Measurements from ENCODE around the gene SLC23A1. TPM values are rescaled to one million over a fixed set of nuclear protein-coding genes. Genes with fewer than 3 reads are reported as not detected.
A peak's percentile ranks its signal among the peaks of the same experiment; 100 is the strongest.

Gene SLC23A1
- total and polyA plus RNA-seq, 9 of the 15 experiments (the other 6 are each of a cell fraction or from before 2014, with no cell fraction given) = 0.03 to 0.20 (median 0.05) TPM; not detected in 5

GRCh38 chr5:139374909-139375308 lies 8.2 kb downstream of the SLC23A1 start:
- H3K36me3 ChIP-seq (ENCODE audit: control insufficient read depth, insufficient read depth, low read length) = peaks cover 14% of the 10 kb centered on the region; the same call in 2 of the 3 replicates
- H3K79me2 ChIP-seq (ENCODE audit: control insufficient read depth, insufficient read depth, low read length) = no peaks in the 10 kb centered on the region
- intact Hi-C loops (cut with micrococcal nuclease) (no loop called here), in situ Hi-C loops (cut with MboI) (no loop called here)
- no peak overlapping the region for H3K9ac ChIP-seq (ENCODE audit: insufficient read depth in 1 of 2, low read depth in 2 of 2, low read length in 2 of 2)
- peaks cover 0 to 14% of the 10 kb centered on the region in 2 experiments; a peak in 2 of 5 replicates for H3K4me1 ChIP-seq (replicated peaks in 1 of 2; ENCODE audit: control insufficient read depth in 2 of 2, insufficient read depth in 2 of 2, low read length in 2 of 2)
- H3K9me3 ChIP-seq (replicated peaks; ENCODE audit: control insufficient read depth, insufficient read depth, low read depth, low read length) = no peaks in the 10 kb centered on the region
- DNase-seq (ENCODE audit: extremely low read depth in 1 of 4, low spot score in 3 of 4) = no peak
- ChIA-PET CTCF (ENCODE audit: low intra/inter-chr PET ratio) (no interaction called here), POLR2A (interaction anchor here (0.6 to 0.9 kb wide), 2 partner anchors 11 to 34 kb away, joined by 3 read pairs; no protein-coding TSS in a partner anchor)
- no TSS peak for BruUV-seq (replicated peaks)
- no peaks in the 10 kb centered on the region for H4K20me1 ChIP-seq (replicated peaks; ENCODE audit: control insufficient read depth, insufficient read depth, low read length)
- FAIRE-seq = no peak
- no peak; the same call in 2 of the 3 replicates for ATAC-seq
- H3K4me2 ChIP-seq (ENCODE audit: insufficient read depth, low read length) = no peak overlapping the region
- no peak overlapping the region for H2AFZ ChIP-seq (ENCODE audit: low read depth, low read length)
- 0 out of 4 replicates have a peak, but pooled peaks of 1 of the 2 experiments have one; percentile 29 for TF ChIP-seq TEAD1 (CRISPR knock-in tag; IDR thresholded peaks at IDR 0.05)
- no peak for TF ChIP-seq GABPB1 (CRISPR knock-in tag; IDR thresholded peaks at IDR 0.05)
- TF ChIP-seq RAD51 (IDR thresholded peaks at IDR 0.05; ENCODE audit: borderline replicate concordance, low read depth) = no peak
- no peak for TF ChIP-seq TRIM24 (IDR thresholded peaks at IDR 0.05)
- H3K9me1 ChIP-seq (ENCODE audit: control insufficient read depth, insufficient read depth, low read length) = no peaks in the 10 kb centered on the region
- no peak overlapping the region for H3K4me3 ChIP-seq
- no peak overlapping the region for H3K27ac ChIP-seq (ENCODE audit: extremely low read depth, low read depth, low read length)
- 28% methylated on average over 2 of the region's 2 CpGs for WGBS (ENCODE audit: insufficient coverage, low coverage, missing lambda C conversion rate)
- no peaks in the 10 kb centered on the region for H3K27me3 ChIP-seq (ENCODE audit: control insufficient read depth in 2 of 2, insufficient read depth in 2 of 2, low read length in 2 of 2)
